ENCODE measurements around the gene DNAH8.
A peak's percentile ranks its signal among the peaks of the same experiment; 100 is the strongest.

Gene DNAH8

GRCh38 chr6:38755874-38756273 is 40.8 kb downstream of the DNAH8 start:
- no peaks in the 10 kb centered on the region for H3K4me1 Mint-ChIP-seq

GRCh38 chr6:38760097-38760496 is 45.0 kb downstream of the DNAH8 start:
- H3K36me3 Mint-ChIP-seq (ENCODE audit: low read depth) = no peaks in the 10 kb centered on the region
- no peak overlapping the region for H3K27ac Mint-ChIP-seq
- TF ChIP-seq CTCF (IDR thresholded peaks at IDR 0.05; ENCODE audit: unreplicated experiment in 3 of 3) = no peak
- H3K4me1 Mint-ChIP-seq = peaks cover 13% of the 10 kb centered on the region
- H3K27me3 Mint-ChIP-seq (ENCODE audit: low read depth) = peaks cover 3% of the 10 kb centered on the region
- H3K9me3 Mint-ChIP-seq = no peaks in the 10 kb centered on the region
- no peak overlapping the region for H3K4me3 Mint-ChIP-seq

More at GRCh38 chr6:38755874-38756273, 40.8 kb downstream of the DNAH8 start:
- Mint-ChIP-seq H3K4me3 (no peak overlapping the region), H3K9me3 (no peaks in the 10 kb centered on the region), H3K27me3 (ENCODE audit: low read depth) (no peaks in the 10 kb centered on the region), H3K27ac (no peak overlapping the region), H3K36me3 (ENCODE audit: low read depth) (no peaks in the 10 kb centered on the region)
- no peak for TF ChIP-seq CTCF (IDR thresholded peaks at IDR 0.05; ENCODE audit: unreplicated experiment in 3 of 3)

DNA sequence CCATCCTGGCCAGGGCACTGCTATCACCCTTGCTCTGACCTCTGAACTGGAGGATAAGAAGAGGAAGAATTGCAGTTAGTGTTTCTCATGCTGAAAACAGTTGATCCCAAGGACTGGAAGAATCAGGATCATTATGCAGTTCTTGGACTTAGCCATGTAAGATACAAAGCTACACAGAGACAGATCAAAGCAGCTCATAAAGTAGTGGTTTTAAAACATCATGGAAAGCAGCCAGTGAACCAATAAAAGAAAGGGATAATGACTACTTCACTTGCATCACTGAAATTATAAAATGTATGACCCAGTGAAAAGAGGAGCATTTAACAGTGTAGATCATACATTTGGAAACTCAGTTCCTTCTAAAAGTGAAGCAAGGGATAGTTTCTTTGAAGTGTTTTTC is 47.7 kb downstream of the DNAH8 start:
- H3K4me3 Mint-ChIP-seq = no peak overlapping the region
- H3K27me3 Mint-ChIP-seq (ENCODE audit: low read depth) = peaks cover 3% of the 10 kb centered on the region
- H3K9me3 Mint-ChIP-seq = no peaks in the 10 kb centered on the region
- H3K36me3 Mint-ChIP-seq (ENCODE audit: low read depth) = no peaks in the 10 kb centered on the region
- H3K4me1 Mint-ChIP-seq = peaks cover 13% of the 10 kb centered on the region
- no peak for TF ChIP-seq CTCF (IDR thresholded peaks at IDR 0.05; ENCODE audit: unreplicated experiment in 3 of 3)
- H3K27ac Mint-ChIP-seq = peak overlapping the region in 2 of 3 experiments; percentile 14 to 67

GRCh38 chr6:38767560-38767959 is 52.4 kb downstream of the DNAH8 start:
- TF ChIP-seq CTCF (IDR thresholded peaks at IDR 0.05; ENCODE audit: unreplicated experiment in 3 of 3) = no peak
- Mint-ChIP-seq H3K36me3 (ENCODE audit: low read depth) (no peaks in the 10 kb centered on the region), H3K4me1 (peaks cover 8% of the 10 kb centered on the region), H3K27me3 (ENCODE audit: low read depth) (peaks cover 3% of the 10 kb centered on the region), H3K9me3 (no peaks in the 10 kb centered on the region), H3K4me3 (no peak overlapping the region), H3K27ac (no peak overlapping the region)

- Mint-ChIP-seq H3K4me3 (no peak overlapping the region), H3K9me3 (no peaks in the 10 kb centered on the region), H3K4me1 (no peaks in the 10 kb centered on the region), H3K27ac (no peak overlapping the region), H3K27me3 (ENCODE audit: low read depth) (no peaks in the 10 kb centered on the region), H3K36me3 (ENCODE audit: low read depth) (no peaks in the 10 kb centered on the region)
- no peak for TF ChIP-seq CTCF (IDR thresholded peaks at IDR 0.05; ENCODE audit: unreplicated experiment in 3 of 3)
Observed at GRCh38 chr6:38773338-38773737, 58.2 kb downstream of the DNAH8 start.

GRCh38 chr6:38774929-38775707 is 60.0 kb downstream of the DNAH8 start:
- TF ChIP-seq CTCF (IDR thresholded peaks at IDR 0.05; ENCODE audit: unreplicated experiment in 3 of 3) = no peak
- Mint-ChIP-seq H3K9me3 (no peaks in the 10 kb centered on the region), H3K27me3 (ENCODE audit: low read depth) (no peaks in the 10 kb centered on the region), H3K4me3 (no peak overlapping the region), H3K4me1 (no peaks in the 10 kb centered on the region), H3K27ac (no peak overlapping the region), H3K36me3 (ENCODE audit: low read depth) (no peaks in the 10 kb centered on the region)
